ENCODE data around the gene ADSS1.

ADSS1 gene

DNA sequence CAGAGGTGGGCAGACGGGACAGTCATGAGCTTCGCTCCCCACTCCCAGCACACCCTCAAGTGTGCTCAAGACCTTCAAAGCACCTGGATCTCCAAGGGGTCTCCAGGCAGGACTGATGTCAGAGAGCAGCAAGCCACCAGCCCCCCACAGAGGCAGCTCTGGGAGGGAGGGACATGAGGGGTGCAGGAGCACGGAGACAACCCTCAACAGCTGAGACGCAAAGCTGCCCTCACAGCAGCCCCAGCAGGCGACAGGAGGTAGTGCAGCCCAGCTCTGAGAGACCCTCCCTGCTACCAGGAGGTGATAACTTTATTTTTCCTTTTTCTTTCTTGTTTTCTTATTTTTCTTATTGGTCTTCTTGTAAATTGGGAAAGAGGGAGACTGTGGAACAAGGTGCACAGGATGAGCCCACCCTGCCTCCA is 46.8 kb downstream of the ADSS1 start:
- DNase-seq (ENCODE audit: low spot score): peak; percentile 10

GRCh38 chr14:104771374-104771773 is 47.3 kb downstream of the ADSS1 start:
- no peak for DNase-seq (ENCODE audit: low spot score)

DNA sequence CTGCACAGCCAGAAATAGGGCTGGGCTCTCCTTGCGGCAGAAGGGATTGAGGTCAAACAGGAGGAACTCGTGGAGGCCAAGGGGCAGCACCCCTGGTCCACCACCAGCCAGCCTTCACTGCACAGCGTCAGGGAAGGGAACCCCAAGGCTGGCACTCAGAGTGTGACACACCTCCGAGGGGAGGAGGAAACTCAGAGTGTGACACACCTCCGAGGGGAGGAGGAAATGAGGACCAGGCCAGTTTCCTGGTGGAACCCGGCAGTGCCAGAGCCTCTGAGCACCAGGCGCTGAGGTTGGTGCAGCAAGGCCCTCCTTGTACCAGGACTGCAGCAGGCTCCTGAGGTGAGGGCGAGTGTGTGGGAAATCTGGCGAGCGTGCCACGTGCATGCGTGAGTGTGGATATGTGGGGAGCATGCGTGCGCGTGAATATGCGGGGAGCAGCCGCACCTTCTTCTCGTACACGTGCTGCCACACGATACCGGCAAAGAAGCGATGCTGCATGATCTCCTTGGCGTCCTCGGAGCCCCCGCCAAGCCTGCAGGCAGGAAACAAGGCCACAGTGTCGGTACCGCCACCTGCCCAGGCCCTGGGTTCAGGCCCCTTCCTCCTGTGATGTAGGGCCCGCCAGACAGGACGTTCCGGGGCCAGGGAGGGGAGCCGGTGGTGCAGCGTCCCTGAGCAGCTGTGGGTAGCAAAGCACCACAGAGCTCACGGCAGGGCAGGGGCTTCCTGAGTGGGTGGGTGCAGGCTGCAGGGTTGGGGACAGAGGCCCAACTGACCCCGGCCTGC is 48.1 kb downstream of the ADSS1 start:
- no peak for DNase-seq (ENCODE audit: low spot score)

DNA sequence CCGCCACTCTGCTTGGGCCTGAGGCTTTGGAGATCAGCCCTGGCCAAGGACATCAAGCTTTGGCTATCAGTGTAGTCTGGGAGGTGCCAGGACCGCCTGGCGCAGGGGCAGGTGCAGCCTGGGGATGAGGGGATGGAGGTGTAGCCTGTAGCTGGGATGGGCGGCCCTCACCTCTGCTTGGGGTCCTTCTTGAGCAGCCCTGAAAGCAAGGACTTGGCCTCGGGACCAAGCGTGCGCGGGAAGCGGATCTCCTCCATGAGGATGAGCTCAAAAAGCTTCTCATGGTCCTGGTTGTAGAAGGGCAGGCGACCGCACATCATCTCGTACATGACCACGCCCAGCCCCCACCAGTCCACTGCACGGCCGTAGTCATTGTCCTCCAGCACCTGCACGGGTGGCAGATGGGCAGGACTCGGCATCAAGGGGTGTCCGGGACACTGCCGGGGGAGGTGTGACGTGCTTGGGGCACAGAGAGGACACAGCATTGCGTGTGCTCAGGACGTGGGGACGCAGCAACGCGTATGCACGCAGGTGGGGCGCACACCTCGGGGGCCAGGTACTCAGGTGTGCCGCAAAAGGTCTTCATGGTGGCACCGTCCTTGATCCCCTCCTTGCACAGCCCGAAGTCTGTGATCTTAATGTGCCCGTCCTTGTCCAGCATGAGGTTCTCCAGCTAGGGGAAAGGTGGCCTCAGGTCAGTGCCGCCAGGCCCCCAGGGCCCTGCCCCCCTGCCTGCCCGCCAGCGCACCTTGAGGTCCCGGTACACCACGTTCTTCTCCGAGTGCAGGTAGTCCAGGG is 48.9 kb downstream of the ADSS1 start:
- no peak for DNase-seq (ENCODE audit: low spot score)

DNA sequence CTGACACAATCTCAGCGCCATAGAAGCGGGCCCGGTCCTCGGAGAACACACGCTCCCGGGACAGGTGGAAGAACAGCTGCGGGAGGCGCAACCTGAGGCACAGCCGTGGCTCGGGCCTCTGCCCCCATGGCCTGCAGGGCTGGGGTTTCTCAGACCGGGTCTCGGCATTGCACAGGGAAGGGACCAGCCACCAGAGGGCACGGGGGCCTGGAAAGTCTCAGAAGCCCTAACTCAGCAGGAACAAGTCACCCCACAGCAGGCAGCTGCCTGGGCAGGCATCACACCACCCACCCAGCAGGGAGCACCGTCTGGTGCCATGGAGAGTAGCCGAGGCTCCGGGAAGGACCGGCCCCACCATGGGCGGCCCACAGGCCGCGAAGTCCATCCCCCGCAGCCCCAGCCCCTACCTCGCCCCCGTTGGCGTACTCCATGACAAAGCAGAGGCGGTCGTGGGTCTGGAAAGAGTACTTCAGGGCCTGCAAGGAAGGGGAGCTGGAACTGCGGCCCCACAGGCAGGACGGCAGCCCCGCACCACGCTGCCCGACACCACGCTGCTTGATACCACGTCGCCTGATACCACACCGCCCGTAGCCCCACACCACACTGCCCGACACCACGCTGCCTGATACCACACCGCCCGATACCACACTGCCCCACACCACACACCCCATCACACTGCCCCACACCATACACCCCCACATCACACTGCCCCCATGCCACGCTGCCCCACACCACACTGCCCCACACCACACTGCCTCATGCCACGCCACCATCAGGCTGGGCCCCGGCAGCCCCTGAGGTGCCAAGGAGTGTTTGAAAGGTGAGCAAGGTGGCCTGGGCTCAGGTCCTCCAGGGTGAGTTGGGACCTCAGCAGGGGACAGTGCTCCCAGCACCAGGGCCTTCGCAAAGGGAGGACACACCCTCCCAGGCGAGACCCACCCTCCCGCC is 49.8 kb downstream of the ADSS1 start:
- DNase-seq (ENCODE audit: low spot score): no peak

GRCh38 chr14:104774453-104775072 is 50.5 kb downstream of the ADSS1 start:
- DNase-seq (ENCODE audit: low spot score): no peak

DNA sequence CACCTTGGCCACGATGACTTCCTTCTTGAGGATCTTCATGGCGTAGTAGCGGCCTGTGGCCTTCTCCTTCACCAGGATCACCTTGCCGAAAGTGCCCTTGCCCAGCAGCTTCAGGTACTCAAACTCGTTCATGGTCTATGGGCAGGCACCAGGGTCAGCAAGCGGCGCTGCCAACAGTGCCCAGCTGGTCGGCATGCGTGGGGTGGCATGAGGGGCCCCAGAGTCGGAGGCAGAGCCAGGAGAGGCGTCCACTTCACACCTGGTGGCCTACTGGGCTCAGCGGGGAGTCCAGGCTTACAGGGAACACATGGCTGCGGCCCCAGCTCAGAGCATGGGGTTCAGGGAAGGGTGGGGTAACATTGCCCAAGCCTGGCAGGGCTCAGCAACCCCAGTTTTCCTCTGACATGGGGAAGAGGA is 51.1 kb downstream of the ADSS1 start:
- DNase-seq (ENCODE audit: low spot score): no peak

DNA sequence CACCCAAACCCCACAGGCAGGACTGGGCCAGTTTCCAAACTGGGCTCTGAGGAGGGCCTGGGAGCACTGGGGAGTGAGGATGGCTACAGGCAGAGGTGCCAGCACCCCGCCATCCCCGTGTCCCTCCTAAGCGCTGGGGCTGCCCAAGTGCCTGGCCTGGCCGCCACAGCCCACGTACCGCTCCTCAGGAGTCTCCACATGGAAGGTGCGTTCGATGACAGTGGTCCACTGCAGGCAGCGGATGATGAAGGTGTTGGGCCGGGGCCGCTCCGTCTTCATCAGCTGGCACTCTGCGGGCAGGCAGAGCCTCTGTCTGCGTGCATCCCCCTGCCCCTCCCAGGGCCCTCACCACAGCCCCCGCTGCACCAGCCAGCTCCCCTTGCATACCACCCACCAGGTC is 52.5 kb downstream of the ADSS1 start:
- no peak for DNase-seq (ENCODE audit: low spot score)

- no peak for DNase-seq (ENCODE audit: low spot score)
These were observed 53.2 kb downstream of the ADSS1 start for GRCh38 chr14:104776961-104777807.

GRCh38 chr14:104777808-104778249 is 53.8 kb downstream of the ADSS1 start:
- no peak for DNase-seq (ENCODE audit: low spot score)

DNA sequence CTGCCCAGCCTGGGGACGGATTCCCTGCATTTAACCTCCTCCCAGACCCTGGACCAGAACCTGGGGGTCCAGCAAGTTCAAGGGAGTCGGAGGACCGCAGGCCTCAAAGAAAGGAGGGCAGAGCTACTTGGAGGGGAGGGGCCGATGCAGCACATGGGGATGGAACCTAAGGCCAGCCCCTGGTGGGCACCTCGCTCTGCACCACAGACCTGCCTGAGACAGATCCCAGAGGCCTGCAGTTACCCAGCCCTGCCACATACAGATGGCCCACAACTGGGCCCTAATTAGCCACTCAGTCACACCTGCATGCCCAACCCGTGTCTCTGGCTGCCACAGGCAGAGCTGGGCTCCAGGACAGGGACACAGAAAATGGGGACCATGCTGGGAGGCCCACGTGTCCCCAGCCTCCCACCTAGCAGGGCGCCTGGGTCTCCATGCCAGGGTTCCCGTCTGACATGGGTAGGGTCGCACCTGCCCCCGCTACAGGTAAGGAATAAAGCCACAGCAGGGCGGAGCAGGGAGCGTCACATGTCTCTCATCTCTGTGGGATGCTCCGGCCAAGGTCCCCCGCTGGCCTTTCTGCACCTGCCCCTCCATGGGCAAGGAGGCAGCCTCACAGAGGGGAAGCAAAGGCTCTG is 54.8 kb downstream of the ADSS1 start:
- DNase-seq (ENCODE audit: low spot score): no peak

- no peak for DNase-seq (ENCODE audit: low spot score)
These were observed 55.9 kb downstream of the ADSS1 start for GRCh38 chr14:104779776-104780512.

DNA sequence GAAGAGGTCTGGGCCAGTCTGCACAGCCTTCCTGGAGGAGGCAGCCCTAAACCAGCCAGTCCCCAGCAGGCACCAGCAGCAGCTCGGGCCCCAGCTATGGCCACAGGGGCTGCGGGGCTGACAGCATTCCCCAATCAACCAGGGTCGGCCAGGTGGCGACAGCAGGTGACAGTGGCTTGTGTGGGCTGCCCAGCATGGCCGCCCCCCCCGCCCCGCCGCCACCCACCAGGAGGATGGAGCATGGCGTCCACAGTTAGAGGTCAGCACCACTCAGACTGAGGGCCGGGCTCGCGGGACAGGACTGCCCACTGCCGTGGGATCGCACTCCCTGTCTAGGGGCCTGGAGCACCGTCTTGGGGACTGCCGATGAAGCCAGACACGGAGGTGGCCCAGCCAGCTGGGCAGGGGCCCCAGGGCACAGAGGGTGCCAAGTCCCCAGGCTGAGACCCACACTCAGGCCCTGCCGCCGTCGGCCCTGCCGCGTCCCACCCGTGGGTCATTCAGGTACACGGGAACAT is 56.5 kb downstream of the ADSS1 start:
- DNase-seq (ENCODE audit: low spot score): no peak

- no peak for DNase-seq (ENCODE audit: low spot score)
These were observed 57.4 kb downstream of the ADSS1 start for GRCh38 chr14:104781271-104782077.

GRCh38 chr14:104782086-104782807 is 58.2 kb downstream of the ADSS1 start:
- DNase-seq (ENCODE audit: low spot score): no peak

- no peak for DNase-seq (ENCODE audit: low spot score)
These were observed 58.7 kb downstream of the ADSS1 start for GRCh38 chr14:104782808-104783139.

DNA sequence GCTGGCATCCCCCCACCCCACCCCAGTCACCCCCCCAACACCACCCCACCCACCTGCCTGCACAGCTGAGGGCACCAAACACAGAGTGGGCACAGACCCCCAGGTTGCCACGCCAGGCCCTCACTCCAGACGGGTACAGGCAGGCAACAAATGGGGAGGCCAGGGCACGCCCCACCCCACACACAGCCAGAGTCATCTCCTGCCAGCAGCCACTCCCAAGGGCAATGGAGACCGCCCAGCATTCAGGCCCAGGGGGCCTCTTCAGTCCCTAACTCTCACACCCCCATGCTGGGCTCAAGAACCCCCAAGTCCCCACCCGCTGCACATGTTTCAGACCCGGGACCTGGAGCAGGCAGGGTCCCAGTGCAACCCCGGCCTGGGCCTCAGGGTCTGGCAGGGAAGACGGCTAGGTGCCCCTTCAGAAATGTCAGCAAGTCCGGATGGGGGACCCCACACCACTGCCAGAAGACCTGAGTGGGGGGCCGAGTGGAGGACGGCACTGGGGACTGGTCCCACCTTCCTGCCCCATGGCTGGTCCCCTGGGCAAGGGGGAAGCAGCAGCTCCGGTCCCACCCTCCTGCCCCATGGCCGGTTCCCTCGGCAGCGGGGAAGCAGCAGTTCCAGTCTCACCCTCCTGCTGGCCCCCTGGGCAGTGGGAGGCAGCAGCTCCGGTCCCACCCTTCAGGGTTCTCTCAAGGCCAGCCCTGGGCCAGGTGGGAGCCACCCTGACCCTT is 59.6 kb downstream of the ADSS1 start:
- DNase-seq (ENCODE audit: low spot score): no peak
